T-helper 1 cell treated with Interleukin-12 subunit alpha and Interleukin-12 subunit beta and Interleukin-4 antibody, amounts not matched to agents 30 μg/mL and 1 μg/mL, for 36 hours (primary cell): ENCODE data around the gene KRT74.
A peak's percentile ranks its signal among the peaks of the same experiment; 100 is the strongest.

Source experiments
- H3K27ac Mint-ChIP-seq: one replicate; pipeline ENCODE4 v1.8.0; 2021; ENCODE audit warnings: mild to moderate bottlenecking, mixed read lengths
- H3K27me3 Mint-ChIP-seq: one replicate; pipeline ENCODE4 v1.8.0; 2021; ENCODE audit warnings: low read depth, mixed read lengths
- H3K36me3 Mint-ChIP-seq: one replicate; pipeline ENCODE4 v1.8.0; 2021; ENCODE audit warnings: low read depth, mixed read lengths
- H3K4me1 Mint-ChIP-seq: one replicate; pipeline ENCODE4 v1.8.0; 2021; ENCODE audit warnings: low read depth, mixed read lengths
- H3K4me3 Mint-ChIP-seq: one replicate; pipeline ENCODE4 v1.8.0; 2021; ENCODE audit warnings: mild to moderate bottlenecking, moderate library complexity, mixed read lengths
- H3K9me3 Mint-ChIP-seq: one replicate; pipeline ENCODE4 v1.8.0; 2021; ENCODE audit warnings: mixed read lengths

The KRT74 gene

DNA sequence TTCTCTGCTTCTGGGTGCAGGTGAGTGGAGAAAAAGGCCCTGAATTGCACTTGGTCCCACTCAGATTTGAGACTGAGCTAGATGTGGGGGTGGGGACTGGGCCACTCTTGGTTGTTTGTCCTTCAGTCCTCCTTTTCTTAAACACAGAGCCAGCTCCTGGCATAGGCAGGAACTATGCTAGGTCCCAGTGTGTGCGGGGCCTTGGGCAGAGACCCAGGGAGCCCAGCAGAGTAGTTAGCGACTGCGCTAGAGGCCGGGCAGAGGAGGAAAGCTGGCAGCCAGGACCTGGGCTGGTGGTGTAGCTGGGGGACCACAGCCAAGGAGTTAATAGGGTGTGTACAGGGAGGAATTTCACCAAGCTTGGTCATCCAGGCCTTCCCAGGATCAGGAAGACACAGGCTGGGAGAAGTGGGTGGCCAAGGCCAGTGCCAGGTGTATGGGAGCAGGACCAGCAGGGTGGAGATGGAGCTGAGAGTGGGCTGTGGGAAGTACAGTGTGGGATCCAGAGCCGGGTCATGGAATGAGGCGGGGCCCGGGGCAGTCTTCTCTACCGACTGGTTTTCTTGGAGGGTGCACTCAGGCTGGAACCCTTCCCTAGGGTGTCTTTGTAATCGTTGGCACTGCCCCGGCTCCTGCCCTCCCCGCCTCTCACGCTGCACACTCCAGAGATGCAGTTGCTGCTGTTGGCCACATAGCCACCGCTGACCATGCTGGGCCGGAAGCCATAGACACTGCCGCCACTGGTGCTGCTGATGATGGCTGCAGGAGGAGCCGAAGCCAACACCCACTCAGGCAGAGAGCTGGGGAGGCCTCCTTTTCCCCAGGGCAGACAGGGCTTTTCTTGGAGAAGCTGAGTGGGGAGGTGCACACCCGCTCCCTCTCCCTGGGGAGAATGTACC, 29.4 kb downstream of the KRT74 start:
- no peaks in the 10 kb centered on the region for H3K9me3 Mint-ChIP-seq
- no peaks in the 10 kb centered on the region for H3K36me3 Mint-ChIP-seq
- H3K27ac Mint-ChIP-seq = no peak overlapping the region
- no peaks in the 10 kb centered on the region for H3K27me3 Mint-ChIP-seq
- H3K4me3 Mint-ChIP-seq = no peak overlapping the region
- peaks cover 3% of the 10 kb centered on the region for H3K4me1 Mint-ChIP-seq

- peaks cover 3% of the 10 kb centered on the region for H3K4me1 Mint-ChIP-seq
- H3K27ac Mint-ChIP-seq = no peak overlapping the region
- H3K36me3 Mint-ChIP-seq = no peaks in the 10 kb centered on the region
- H3K27me3 Mint-ChIP-seq = no peaks in the 10 kb centered on the region
- H3K4me3 Mint-ChIP-seq = no peak overlapping the region
- H3K9me3 Mint-ChIP-seq = no peaks in the 10 kb centered on the region
Observed at GRCh38 chr12:52542785-52543318, 30.8 kb downstream of the KRT74 start.

DNA sequence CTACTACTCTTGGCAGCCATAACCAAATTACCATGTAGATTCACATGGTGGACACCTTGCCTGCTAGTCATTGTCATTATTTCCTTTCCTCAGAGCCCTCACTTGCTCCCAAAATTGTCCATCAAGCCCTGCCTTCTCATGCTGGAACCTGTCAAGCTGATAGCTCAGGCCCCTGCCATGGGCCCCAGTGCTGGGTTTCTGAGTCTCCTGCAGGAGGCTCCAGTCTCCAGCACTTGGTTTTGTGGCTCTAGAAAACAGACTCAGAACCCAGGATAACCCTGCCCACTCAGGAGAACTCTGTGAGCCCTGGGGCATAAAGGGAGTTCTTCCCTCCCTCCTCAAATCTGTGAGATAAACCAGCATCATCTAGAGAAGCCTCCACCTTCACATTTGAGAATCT, 31.5 kb downstream of the KRT74 start:
- H3K27me3 Mint-ChIP-seq = no peaks in the 10 kb centered on the region
- peaks cover 3% of the 10 kb centered on the region for H3K4me1 Mint-ChIP-seq
- no peaks in the 10 kb centered on the region for H3K36me3 Mint-ChIP-seq
- H3K9me3 Mint-ChIP-seq = no peaks in the 10 kb centered on the region
- no peak overlapping the region for H3K4me3 Mint-ChIP-seq
- no peak overlapping the region for H3K27ac Mint-ChIP-seq

- Mint-ChIP-seq H3K9me3 (no peaks in the 10 kb centered on the region), H3K27ac (no peak overlapping the region), H3K36me3 (no peaks in the 10 kb centered on the region), H3K4me1 (peaks cover 3% of the 10 kb centered on the region), H3K4me3 (no peak overlapping the region), H3K27me3 (no peaks in the 10 kb centered on the region)
Observed at GRCh38 chr12:52541709-52542108, 31.9 kb downstream of the KRT74 start.

DNA sequence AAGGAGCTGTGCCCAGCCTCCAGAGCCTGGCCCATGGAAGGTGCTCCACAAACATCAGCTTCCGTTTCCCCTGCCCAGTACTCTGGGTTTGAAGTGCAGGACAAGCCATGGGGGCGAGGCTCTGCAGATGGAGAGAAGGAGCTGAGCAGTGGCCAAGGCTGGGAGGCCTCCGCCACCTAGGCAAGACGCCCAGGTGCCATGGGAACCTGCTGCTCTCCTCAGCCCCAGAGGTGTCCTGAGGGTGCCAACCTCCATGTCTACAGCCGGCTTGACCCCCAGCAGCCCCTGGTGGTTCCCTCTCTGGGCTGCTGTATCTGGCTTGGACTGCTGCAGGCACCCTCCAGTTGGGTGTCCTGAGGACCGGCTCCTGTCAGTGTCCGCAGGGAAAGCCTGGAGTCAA, 33.1 kb downstream of the KRT74 start:
- Mint-ChIP-seq H3K9me3 (no peaks in the 10 kb centered on the region), H3K36me3 (no peaks in the 10 kb centered on the region), H3K27ac (no peak overlapping the region), H3K4me3 (no peak overlapping the region), H3K27me3 (no peaks in the 10 kb centered on the region), H3K4me1 (peaks cover 3% of the 10 kb centered on the region)

DNA sequence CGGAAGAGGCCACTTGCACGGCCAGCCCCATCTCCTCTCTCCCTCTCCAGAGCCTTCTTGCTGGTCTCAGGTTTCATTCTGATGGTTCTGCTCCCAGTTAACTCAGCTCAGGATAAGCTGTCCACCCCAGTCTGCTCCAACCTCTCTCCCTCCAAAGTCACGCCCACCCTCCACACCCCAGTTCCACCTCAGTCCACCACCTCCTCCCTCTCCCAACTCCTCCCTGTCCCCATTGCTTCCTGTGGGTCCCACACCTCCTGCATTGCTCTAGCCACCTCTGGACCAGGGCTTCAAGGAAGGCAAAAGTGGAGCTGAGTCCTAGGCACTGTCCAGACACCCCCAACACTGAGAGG, 33.8 kb downstream of the KRT74 start:
- H3K27me3 Mint-ChIP-seq = no peaks in the 10 kb centered on the region
- no peak overlapping the region for H3K27ac Mint-ChIP-seq
- peaks cover 3% of the 10 kb centered on the region for H3K4me1 Mint-ChIP-seq
- no peak overlapping the region for H3K4me3 Mint-ChIP-seq
- H3K9me3 Mint-ChIP-seq = no peaks in the 10 kb centered on the region
- H3K36me3 Mint-ChIP-seq = no peaks in the 10 kb centered on the region

DNA sequence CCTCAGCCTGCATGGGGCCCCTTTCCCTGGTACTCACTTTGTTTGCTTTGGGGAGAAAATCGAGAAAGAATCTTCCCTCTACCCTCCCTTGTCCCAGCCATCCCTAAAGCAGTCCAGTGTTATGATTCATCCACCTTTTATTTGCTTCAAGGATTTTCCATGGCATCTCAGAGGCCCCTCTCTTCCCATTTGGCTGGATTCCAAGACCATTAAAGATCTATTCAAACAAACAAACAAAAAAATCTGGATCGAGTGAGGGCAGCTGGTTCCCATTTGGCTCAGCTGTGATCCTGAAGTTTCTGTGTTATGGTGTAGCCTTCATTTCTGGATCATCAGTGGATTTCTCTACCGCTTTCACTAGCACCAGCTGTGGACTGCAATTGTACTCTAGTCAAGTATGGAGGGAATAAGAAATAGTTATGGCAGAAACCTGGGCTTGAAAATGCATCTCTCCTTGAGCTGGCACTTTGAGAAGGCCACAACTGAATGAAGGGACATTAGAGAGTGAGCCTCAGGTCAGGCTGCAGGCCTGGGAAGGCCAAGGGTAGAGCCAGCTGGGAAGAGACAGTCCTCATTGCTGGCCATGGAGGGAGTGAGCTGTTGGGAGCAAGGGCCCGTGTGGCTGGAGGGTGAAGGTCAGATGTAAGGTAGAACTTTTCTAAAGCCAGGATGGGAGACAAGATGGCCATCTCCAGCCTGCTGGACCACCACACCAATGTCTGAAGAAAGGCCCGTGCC, 34.4 kb downstream of the KRT74 start:
- H3K4me1 Mint-ChIP-seq = peaks cover 3% of the 10 kb centered on the region
- no peak overlapping the region for H3K27ac Mint-ChIP-seq
- no peak overlapping the region for H3K4me3 Mint-ChIP-seq
- H3K27me3 Mint-ChIP-seq = no peaks in the 10 kb centered on the region
- no peaks in the 10 kb centered on the region for H3K9me3 Mint-ChIP-seq
- H3K36me3 Mint-ChIP-seq = no peaks in the 10 kb centered on the region

- no peak overlapping the region for H3K27ac Mint-ChIP-seq
- H3K4me1 Mint-ChIP-seq = no peaks in the 10 kb centered on the region
- H3K4me3 Mint-ChIP-seq = no peak overlapping the region
- H3K36me3 Mint-ChIP-seq = no peaks in the 10 kb centered on the region
- H3K9me3 Mint-ChIP-seq = no peaks in the 10 kb centered on the region
- H3K27me3 Mint-ChIP-seq = no peaks in the 10 kb centered on the region
Observed at GRCh38 chr12:52537101-52537500, 36.5 kb downstream of the KRT74 start.

DNA sequence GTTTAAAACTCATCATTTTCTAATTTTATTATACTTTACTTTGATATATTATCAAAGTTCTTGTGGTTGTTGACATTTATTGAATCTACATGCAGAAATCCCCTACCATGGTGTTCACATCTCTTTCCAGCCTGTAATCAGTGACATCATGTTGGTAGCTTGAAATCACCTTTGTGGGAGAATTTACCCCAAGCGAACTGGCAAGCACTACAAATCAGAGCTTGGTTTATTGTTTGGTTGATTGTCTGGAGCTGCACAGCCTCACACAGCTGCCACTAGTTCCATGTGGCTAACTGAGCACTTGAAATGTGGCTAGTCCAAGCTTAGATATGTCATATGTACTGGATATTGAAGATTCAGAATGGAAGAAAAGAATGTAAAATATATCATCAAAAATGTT, 38.1 kb downstream of the KRT74 start:
- no peaks in the 10 kb centered on the region for H3K36me3 Mint-ChIP-seq
- H3K4me3 Mint-ChIP-seq = no peak overlapping the region
- H3K9me3 Mint-ChIP-seq = no peaks in the 10 kb centered on the region
- H3K4me1 Mint-ChIP-seq = no peaks in the 10 kb centered on the region
- H3K27me3 Mint-ChIP-seq = no peaks in the 10 kb centered on the region
- no peak overlapping the region for H3K27ac Mint-ChIP-seq

GRCh38 chr12:52534482-52534881, 39.2 kb downstream of the KRT74 start:
- Mint-ChIP-seq H3K4me3 (no peak overlapping the region), H3K4me1 (no peaks in the 10 kb centered on the region), H3K27ac (no peak overlapping the region), H3K36me3 (no peaks in the 10 kb centered on the region), H3K27me3 (no peaks in the 10 kb centered on the region), H3K9me3 (no peaks in the 10 kb centered on the region)

DNA sequence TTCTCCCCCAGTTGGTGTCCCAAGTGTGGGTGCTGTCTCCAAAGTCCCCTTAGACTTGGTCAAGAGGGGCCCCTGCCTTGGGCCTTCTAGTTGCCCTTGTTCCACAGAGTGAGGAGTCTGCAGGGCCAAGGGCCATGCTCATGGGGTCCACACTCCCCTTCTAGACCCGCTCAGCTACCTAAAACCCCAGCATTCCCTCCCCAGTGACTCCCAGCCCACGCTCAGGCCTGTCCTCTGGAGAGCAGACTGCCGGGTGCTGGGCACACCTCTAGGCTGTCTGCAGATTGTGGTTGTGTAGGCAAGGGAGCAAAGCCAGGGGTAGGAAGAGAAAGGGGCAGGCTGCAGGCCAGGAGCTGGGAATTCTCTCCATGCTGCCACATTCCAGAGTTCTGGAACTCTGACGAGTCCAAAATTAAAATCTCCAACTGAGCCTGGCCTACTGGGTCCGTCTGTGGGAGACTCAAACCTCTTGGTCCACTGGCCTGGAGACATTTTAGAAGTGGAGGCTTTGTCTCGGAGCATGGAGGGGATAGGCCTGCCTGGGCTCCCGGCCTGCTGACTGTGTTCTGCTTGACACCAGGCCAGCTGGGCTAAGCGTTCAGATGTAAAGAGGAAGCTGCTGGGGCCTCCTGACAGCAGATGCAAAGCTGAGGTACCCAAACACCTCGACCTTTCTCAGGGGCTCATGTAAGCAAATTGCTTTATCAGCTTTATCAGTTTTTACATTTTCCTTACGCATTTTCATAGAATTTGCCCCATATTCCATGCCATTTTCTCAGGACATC, 39.8 kb downstream of the KRT74 start:
- Mint-ChIP-seq H3K4me1 (no peaks in the 10 kb centered on the region), H3K4me3 (no peak overlapping the region), H3K27ac (no peak overlapping the region), H3K9me3 (no peaks in the 10 kb centered on the region), H3K27me3 (no peaks in the 10 kb centered on the region), H3K36me3 (no peaks in the 10 kb centered on the region)

GRCh38 chr12:52532636-52533035, 41.0 kb downstream of the KRT74 start:
- Mint-ChIP-seq H3K9me3 (no peaks in the 10 kb centered on the region), H3K4me1 (no peaks in the 10 kb centered on the region), H3K27ac (no peak overlapping the region), H3K4me3 (no peak overlapping the region), H3K27me3 (no peaks in the 10 kb centered on the region), H3K36me3 (no peaks in the 10 kb centered on the region)

GRCh38 chr12:52531566-52532300, 41.9 kb downstream of the KRT74 start:
- no peaks in the 10 kb centered on the region for H3K4me1 Mint-ChIP-seq
- no peaks in the 10 kb centered on the region for H3K9me3 Mint-ChIP-seq
- H3K27me3 Mint-ChIP-seq = no peaks in the 10 kb centered on the region
- H3K4me3 Mint-ChIP-seq = no peak overlapping the region
- peak overlapping the region; percentile 41 for H3K27ac Mint-ChIP-seq
- H3K36me3 Mint-ChIP-seq = no peaks in the 10 kb centered on the region

- no peak overlapping the region for H3K27ac Mint-ChIP-seq
- H3K4me3 Mint-ChIP-seq = no peak overlapping the region
- H3K27me3 Mint-ChIP-seq = no peaks in the 10 kb centered on the region
- H3K9me3 Mint-ChIP-seq = no peaks in the 10 kb centered on the region
- H3K4me1 Mint-ChIP-seq = no peaks in the 10 kb centered on the region
- H3K36me3 Mint-ChIP-seq = no peaks in the 10 kb centered on the region
Observed at GRCh38 chr12:52530905-52531304, 42.7 kb downstream of the KRT74 start.
